DND-41 (cell line): Measurements from ENCODE around the gene RWDD3.

Experiments
- EZH2 ChIP-seq: IDR thresholded peaks from 3 replicates; pipeline ENCODE4 v1.6.1; 2012; ENCODE audit warnings: borderline replicate concordance, low read depth, mild to moderate bottlenecking, moderate library complexity, low read length, inconsistent platforms; ENCODE audit not compliant: severe bottlenecking
- TF ChIP-seq, protein P1 (sequence below): IDR thresholded peaks from 2 replicates; pipeline ENCODE4 v1.5.1; 2012; ENCODE audit warnings: borderline replicate concordance, low read length, moderate library complexity, mild to moderate bottlenecking; ENCODE audit not compliant: poor library complexity, severe bottlenecking; ENCODE audit errors: extremely low read depth

DNA sequence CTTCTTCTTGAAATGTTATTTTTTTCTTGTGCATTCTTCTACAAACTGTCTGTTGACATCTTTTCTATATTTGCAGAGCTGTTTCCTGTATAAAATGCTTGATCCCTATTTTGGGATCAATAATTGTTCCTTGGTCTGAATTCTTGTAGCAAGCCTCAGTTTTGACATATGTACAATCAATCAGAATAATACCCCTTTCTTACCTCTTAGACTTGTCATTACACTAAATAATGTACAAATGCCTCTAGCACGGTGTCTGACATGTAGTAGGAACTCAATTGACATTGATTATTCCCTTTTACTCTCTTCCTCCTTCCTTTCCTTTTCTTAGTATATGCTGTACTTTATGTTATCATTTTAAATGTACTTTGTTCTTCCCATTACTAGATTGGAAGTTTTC lies 25.2 kb downstream of the RWDD3 start:
- TF ChIP-seq, protein P1, sequence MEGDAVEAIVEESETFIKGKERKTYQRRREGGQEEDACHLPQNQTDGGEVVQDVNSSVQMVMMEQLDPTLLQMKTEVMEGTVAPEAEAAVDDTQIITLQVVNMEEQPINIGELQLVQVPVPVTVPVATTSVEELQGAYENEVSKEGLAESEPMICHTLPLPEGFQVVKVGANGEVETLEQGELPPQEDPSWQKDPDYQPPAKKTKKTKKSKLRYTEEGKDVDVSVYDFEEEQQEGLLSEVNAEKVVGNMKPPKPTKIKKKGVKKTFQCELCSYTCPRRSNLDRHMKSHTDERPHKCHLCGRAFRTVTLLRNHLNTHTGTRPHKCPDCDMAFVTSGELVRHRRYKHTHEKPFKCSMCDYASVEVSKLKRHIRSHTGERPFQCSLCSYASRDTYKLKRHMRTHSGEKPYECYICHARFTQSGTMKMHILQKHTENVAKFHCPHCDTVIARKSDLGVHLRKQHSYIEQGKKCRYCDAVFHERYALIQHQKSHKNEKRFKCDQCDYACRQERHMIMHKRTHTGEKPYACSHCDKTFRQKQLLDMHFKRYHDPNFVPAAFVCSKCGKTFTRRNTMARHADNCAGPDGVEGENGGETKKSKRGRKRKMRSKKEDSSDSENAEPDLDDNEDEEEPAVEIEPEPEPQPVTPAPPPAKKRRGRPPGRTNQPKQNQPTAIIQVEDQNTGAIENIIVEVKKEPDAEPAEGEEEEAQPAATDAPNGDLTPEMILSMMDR = no peak
- no peak for TF ChIP-seq EZH2
